ENCODE results near the gene GNG7. TPM values are rescaled to one million over a fixed set of nuclear protein-coding genes. Genes with fewer than 3 reads are reported as not detected.
"Not testable (repeated sequence)": the region's sequence is repeated elsewhere in the genome, so short reads cannot be mapped to it uniquely, and the experiment has no call there.

GNG7 gene
- total RNA-seq, 1 experiment from 2014 or later: 9.6 TPM

GRCh38 chr19:2464389-2464788, 238.1 kb downstream of the GNG7 start:
- Mint-ChIP-seq H3K27ac (no peak overlapping the region), H3K4me1 (peaks cover 7% of the 10 kb centered on the region), H3K27me3 (ENCODE audit: low read depth) (no peaks in the 10 kb centered on the region), H3K36me3 (no peaks in the 10 kb centered on the region), H3K4me3 (no peak overlapping the region), H3K9me3 (no peaks in the 10 kb centered on the region)
- POLR2A ChIA-PET: interaction anchor here (5.8 kb wide), 1 partner anchor 12 kb away, joined by 59 read pairs; the partner anchor contains the start of gene GADD45B
- TF ChIP-seq ZNF121 (CRISPR knock-in tag; IDR thresholded peaks at IDR 0.05): peak; percentile 67; the same call in 1 of the 2 replicates
- no peak for TF ChIP-seq ZBTB21 (CRISPR knock-in tag; IDR thresholded peaks at IDR 0.05; ENCODE audit: borderline replicate concordance)
- no peak for ATAC-seq
- no peak for DNase-seq (ENCODE audit: low spot score)
- CTCF ChIA-PET: interaction anchor here (10.5 kb wide), 1 partner anchor 148 kb away, joined by 82 read pairs; no protein-coding TSS in a partner anchor

GRCh38 chr19:2463694-2464093, 238.8 kb downstream of the GNG7 start:
- peak overlapping the region; percentile 43; the same call in 1 of the 2 replicates for H3K27ac Mint-ChIP-seq
- not testable (repeated sequence) for H3K4me3 Mint-ChIP-seq; H3K9me3 Mint-ChIP-seq; H3K36me3 Mint-ChIP-seq; ATAC-seq; H3K27me3 Mint-ChIP-seq (ENCODE audit: low read depth); H3K4me1 Mint-ChIP-seq; DNase-seq (ENCODE audit: low spot score)
- POLR2A ChIA-PET: interaction anchor here (0.6 to 5.8 kb wide), 5 partner anchors 10 to 149 kb away, joined by 3 to 59 read pairs (median 9); partner anchors contain the start of genes GADD45B and TIMM13
- CTCF ChIA-PET: interaction anchor here (0.8 to 10.5 kb wide), 16 partner anchors 9 to 645 kb away, joined by 3 to 82 read pairs (median 6); partner anchors contain the start of genes GADD45B and TIMM13

GRCh38 chr19:2462635-2463421, 239.7 kb downstream of the GNG7 start:
- H3K36me3 Mint-ChIP-seq: no peaks in the 10 kb centered on the region
- peak overlapping the region; percentile 43 for H3K27ac Mint-ChIP-seq
- ChIA-PET POLR2A (interaction anchor here (0.6 to 5.8 kb wide), 7 partner anchors 10 to 1144 kb away, joined by 3 to 59 read pairs (median 9); partner anchors contain the start of genes GADD45B and TIMM13), CTCF (interaction anchor here (0.7 to 10.5 kb wide), 21 partner anchors 8 to 646 kb away, joined by 3 to 82 read pairs (median 4); partner anchors contain the start of genes GADD45B and TIMM13)
- ATAC-seq (peak; percentile 78), DNase-seq (ENCODE audit: low spot score) (peak; percentile 96)
- H3K4me3 Mint-ChIP-seq: peak overlapping the region; percentile 77
- no peaks in the 10 kb centered on the region for H3K9me3 Mint-ChIP-seq
- H3K4me1 Mint-ChIP-seq: 0 out of 2 replicates have a peak, but pooled peaks cover 5% of the 10 kb centered on the region
- no peaks in the 10 kb centered on the region for H3K27me3 Mint-ChIP-seq (ENCODE audit: low read depth)
- TF ChIP-seq ZBTB21 (CRISPR knock-in tag; IDR thresholded peaks at IDR 0.05; ENCODE audit: borderline replicate concordance): no peak
- TF ChIP-seq ZNF281 (CRISPR knock-in tag; IDR thresholded peaks at IDR 0.05): no peak
- no peak for TF ChIP-seq FOXJ3 (CRISPR knock-in tag; IDR thresholded peaks at IDR 0.05; ENCODE audit: borderline replicate concordance)
- no peak for TF ChIP-seq HMGA2 (CRISPR knock-in tag; IDR thresholded peaks at IDR 0.05)
- TF ChIP-seq ZNF423 (CRISPR knock-in tag; IDR thresholded peaks at IDR 0.05): no peak
- TF ChIP-seq MLX (CRISPR knock-in tag; IDR thresholded peaks at IDR 0.05): no peak
- TF ChIP-seq TP53 (CRISPR knock-in tag; IDR thresholded peaks at IDR 0.05): no peak; the same call in 1 of the 2 replicates
- no peak for TF ChIP-seq ZNF671 (CRISPR knock-in tag; IDR thresholded peaks at IDR 0.05)
- TF ChIP-seq NFYB (CRISPR knock-in tag; conservative IDR thresholded peaks at IDR 0.05; ENCODE audit: low read depth): no peak
- no peak for TF ChIP-seq TCF7 (CRISPR knock-in tag; IDR thresholded peaks at IDR 0.05; ENCODE audit: low read depth)
- TF ChIP-seq ZNF317 (CRISPR knock-in tag; IDR thresholded peaks at IDR 0.05; ENCODE audit: borderline replicate concordance, low read depth): no peak
- TF ChIP-seq PREB (CRISPR knock-in tag; IDR thresholded peaks at IDR 0.05; ENCODE audit: borderline replicate concordance): no peak
- no peak for TF ChIP-seq CDX4 (CRISPR knock-in tag; IDR thresholded peaks at IDR 0.05; ENCODE audit: borderline replicate concordance)
- no peak for TF ChIP-seq IRF1 (CRISPR knock-in tag; IDR thresholded peaks at IDR 0.05)
- TF ChIP-seq ZNF532 (CRISPR knock-in tag; IDR thresholded peaks at IDR 0.05; ENCODE audit: borderline replicate concordance): no peak

Data from WTC11 (cell line).